Measurements from ENCODE around the gene SLC6A7. TPM values are rescaled to one million over a fixed set of nuclear protein-coding genes. Genes with fewer than 3 reads are reported as not detected.

The SLC6A7 gene
- total RNA-seq, 2 experiments from 2014 or later, result not detected

GRCh38 chr5:150215979-150216944, 26.4 kb downstream of the SLC6A7 start:
- H3K4me1 Mint-ChIP-seq (ENCODE audit: low read depth), result peaks cover 10% of the 10 kb centered on the region
- H3K36me3 Mint-ChIP-seq (ENCODE audit: low read depth), result no peaks in the 10 kb centered on the region
- CTCF ChIA-PET, result interaction anchor here (0.9 to 2.9 kb wide), 6 partner anchors 9 to 134 kb away, joined by 3 to 16 read pairs (median 6); no protein-coding TSS in a partner anchor
- DNase-seq (no peak), ATAC-seq (no peak)
- no peak overlapping the region for H3K4me3 Mint-ChIP-seq
- POLR2A ChIA-PET, result interaction anchor here (0.8 kb wide), 1 partner anchor 51 kb away, joined by 3 read pairs; no protein-coding TSS in a partner anchor
- peaks cover 30% of the 10 kb centered on the region for H3K27me3 Mint-ChIP-seq (ENCODE audit: low read depth)
- H3K27ac Mint-ChIP-seq, result no peak overlapping the region
- H3K9me3 Mint-ChIP-seq (ENCODE audit: insufficient read depth), result no peaks in the 10 kb centered on the region

GRCh38 chr5:150217038-150217437, 27.2 kb downstream of the SLC6A7 start:
- no peak overlapping the region for H3K4me3 Mint-ChIP-seq
- POLR2A ChIA-PET, result interaction anchor here (1.3 kb wide), 1 partner anchor 55 kb away, joined by 3 read pairs; no protein-coding TSS in a partner anchor

GRCh38 chr5:150217873-150218692, 28.2 kb downstream of the SLC6A7 start:
- Mint-ChIP-seq H3K4me1 (ENCODE audit: low read depth) (peaks cover 10% of the 10 kb centered on the region), H3K4me3 (no peak overlapping the region), H3K36me3 (ENCODE audit: low read depth) (no peaks in the 10 kb centered on the region), H3K9me3 (ENCODE audit: insufficient read depth) (no peaks in the 10 kb centered on the region), H3K27me3 (ENCODE audit: low read depth) (peaks cover 25% of the 10 kb centered on the region), H3K27ac (no peak overlapping the region)
- ATAC-seq (peak; percentile 96), DNase-seq (peak; percentile 91)
- CTCF ChIA-PET, result interaction anchor here (0.6 to 2.9 kb wide), 17 partner anchors 9 to 384 kb away, joined by 3 to 16 read pairs (median 5); partner anchors contain the start of gene TIGD6
- POLR2A ChIA-PET, result interaction anchor here (1.3 kb wide), 1 partner anchor 56 kb away, joined by 3 read pairs; no protein-coding TSS in a partner anchor

More at GRCh38 chr5:150217038-150217437, 27.2 kb downstream of the SLC6A7 start:
- Mint-ChIP-seq H3K4me1 (ENCODE audit: low read depth) (peaks cover 10% of the 10 kb centered on the region), H3K9me3 (ENCODE audit: insufficient read depth) (no peaks in the 10 kb centered on the region), H3K36me3 (ENCODE audit: low read depth) (no peaks in the 10 kb centered on the region), H3K27me3 (ENCODE audit: low read depth) (peaks cover 28% of the 10 kb centered on the region), H3K27ac (no peak overlapping the region)
- CTCF ChIA-PET, result interaction anchor here (1.4 to 2.9 kb wide), 6 partner anchors 8 to 134 kb away, joined by 4 to 16 read pairs (median 8); no protein-coding TSS in a partner anchor
- no peak for ATAC-seq
- no peak for DNase-seq

- Mint-ChIP-seq H3K9me3 (ENCODE audit: insufficient read depth) (no peaks in the 10 kb centered on the region), H3K27ac (no peak overlapping the region), H3K27me3 (ENCODE audit: low read depth) (peaks cover 23% of the 10 kb centered on the region), H3K4me3 (no peak overlapping the region), H3K4me1 (ENCODE audit: low read depth) (peaks cover 8% of the 10 kb centered on the region), H3K36me3 (ENCODE audit: low read depth) (no peaks in the 10 kb centered on the region)
- CTCF ChIA-PET, result interaction anchor here (0.6 to 2.9 kb wide), 17 partner anchors 9 to 219 kb away, joined by 3 to 16 read pairs (median 5); partner anchors contain the start of gene TIGD6
- ATAC-seq (no peak), DNase-seq (no peak)
- POLR2A ChIA-PET, result no interaction called here
Observed at GRCh38 chr5:150218693-150219035, 28.8 kb downstream of the SLC6A7 start.

- ChIA-PET POLR2A (no interaction called here), CTCF (interaction anchor here (0.8 to 2.9 kb wide), 12 partner anchors 8 to 219 kb away, joined by 3 to 16 read pairs (median 6); partner anchors contain the start of gene TIGD6)
- Mint-ChIP-seq H3K9me3 (ENCODE audit: insufficient read depth) (no peaks in the 10 kb centered on the region), H3K4me1 (ENCODE audit: low read depth) (peaks cover 5% of the 10 kb centered on the region), H3K36me3 (ENCODE audit: low read depth) (no peaks in the 10 kb centered on the region), H3K4me3 (no peak overlapping the region), H3K27ac (no peak overlapping the region), H3K27me3 (ENCODE audit: low read depth) (peaks cover 20% of the 10 kb centered on the region)
- ATAC-seq, result no peak
- DNase-seq, result no peak
Observed at GRCh38 chr5:150219142-150219541, 29.3 kb downstream of the SLC6A7 start.

GRCh38 chr5:150219861-150220260, 30.0 kb downstream of the SLC6A7 start:
- CTCF ChIA-PET, result interaction anchor here (0.9 to 2.5 kb wide), 5 partner anchors 13 to 131 kb away, joined by 3 to 14 read pairs (median 5); no protein-coding TSS in a partner anchor
- Mint-ChIP-seq H3K27me3 (ENCODE audit: low read depth) (peaks cover 18% of the 10 kb centered on the region), H3K4me3 (no peak overlapping the region), H3K27ac (no peak overlapping the region), H3K36me3 (ENCODE audit: low read depth) (no peaks in the 10 kb centered on the region), H3K9me3 (ENCODE audit: insufficient read depth) (no peaks in the 10 kb centered on the region), H3K4me1 (ENCODE audit: low read depth) (peaks cover 5% of the 10 kb centered on the region)
- ATAC-seq (no peak), DNase-seq (no peak)
- POLR2A ChIA-PET, result no interaction called here

DNA sequence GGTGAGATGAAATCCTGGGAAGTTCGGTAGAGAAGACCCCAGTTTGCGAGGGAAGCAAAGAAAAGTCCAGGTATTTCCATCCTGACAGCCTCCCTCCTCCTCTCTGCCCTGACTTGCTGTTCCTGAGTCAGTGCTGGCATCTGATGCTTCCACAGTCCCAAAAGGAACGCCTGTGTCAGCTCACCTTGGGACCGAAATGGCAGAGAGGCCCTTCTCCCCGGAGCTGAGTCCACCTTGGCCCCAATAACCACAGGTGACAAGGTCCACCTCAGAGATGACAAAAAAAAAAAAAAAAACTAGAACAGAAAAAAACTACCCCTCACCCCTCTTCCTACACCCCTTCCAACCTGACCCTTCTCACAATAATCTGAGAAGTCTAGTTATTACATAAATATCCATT, 31.6 kb downstream of the SLC6A7 start:
- Mint-ChIP-seq H3K4me3 (no peak overlapping the region), H3K9me3 (ENCODE audit: insufficient read depth) (no peaks in the 10 kb centered on the region)
- POLR2A ChIA-PET, result no interaction called here

GRCh38 chr5:150222906-150223305, 33.0 kb downstream of the SLC6A7 start:
- Mint-ChIP-seq H3K9me3 (ENCODE audit: insufficient read depth) (no peaks in the 10 kb centered on the region), H3K4me3 (no peak overlapping the region), H3K27me3 (ENCODE audit: low read depth) (peaks cover 2% of the 10 kb centered on the region), H3K36me3 (ENCODE audit: low read depth) (no peaks in the 10 kb centered on the region), H3K27ac (no peak overlapping the region), H3K4me1 (ENCODE audit: low read depth) (peaks cover 1% of the 10 kb centered on the region)
- ChIA-PET POLR2A (no interaction called here), CTCF (interaction anchor here (1.0 kb wide), 1 partner anchor 100 kb away, joined by 4 read pairs; no protein-coding TSS in a partner anchor)
- ATAC-seq (no peak), DNase-seq (no peak)

More for the DNA sequence above, 31.6 kb downstream of the SLC6A7 start:
- peaks cover 13% of the 10 kb centered on the region for H3K27me3 Mint-ChIP-seq (ENCODE audit: low read depth)
- H3K27ac Mint-ChIP-seq, result no peak overlapping the region
- no peaks in the 10 kb centered on the region for H3K36me3 Mint-ChIP-seq (ENCODE audit: low read depth)
- peaks cover 5% of the 10 kb centered on the region for H3K4me1 Mint-ChIP-seq (ENCODE audit: low read depth)
- ATAC-seq (no peak), DNase-seq (no peak)
- CTCF ChIA-PET, result no interaction called here

- ChIA-PET POLR2A (no interaction called here), CTCF (interaction anchor here (1.0 kb wide), 1 partner anchor 101 kb away, joined by 4 read pairs; no protein-coding TSS in a partner anchor)
- no peak overlapping the region for H3K4me3 Mint-ChIP-seq
Observed at GRCh38 chr5:150223474-150223873, 33.6 kb downstream of the SLC6A7 start.

GRCh38 chr5:150224483-150225027, 34.7 kb downstream of the SLC6A7 start:
- H3K4me1 Mint-ChIP-seq (ENCODE audit: low read depth), result no peaks in the 10 kb centered on the region
- DNase-seq, result no peak
- H3K27me3 Mint-ChIP-seq (ENCODE audit: low read depth), result peaks cover 2% of the 10 kb centered on the region
- H3K36me3 Mint-ChIP-seq (ENCODE audit: low read depth), result no peaks in the 10 kb centered on the region
- ChIA-PET POLR2A (no interaction called here), CTCF (no interaction called here)
- no peaks in the 10 kb centered on the region for H3K9me3 Mint-ChIP-seq (ENCODE audit: insufficient read depth)
- no peak overlapping the region for H3K4me3 Mint-ChIP-seq
- no peak overlapping the region for H3K27ac Mint-ChIP-seq
- ATAC-seq, result no peak

More at GRCh38 chr5:150223474-150223873, 33.6 kb downstream of the SLC6A7 start:
- no peak for DNase-seq
- Mint-ChIP-seq H3K9me3 (ENCODE audit: insufficient read depth) (no peaks in the 10 kb centered on the region), H3K4me1 (ENCODE audit: low read depth) (no peaks in the 10 kb centered on the region), H3K36me3 (ENCODE audit: low read depth) (no peaks in the 10 kb centered on the region), H3K27ac (no peak overlapping the region), H3K27me3 (ENCODE audit: low read depth) (peaks cover 2% of the 10 kb centered on the region)
- no peak for ATAC-seq

DNA sequence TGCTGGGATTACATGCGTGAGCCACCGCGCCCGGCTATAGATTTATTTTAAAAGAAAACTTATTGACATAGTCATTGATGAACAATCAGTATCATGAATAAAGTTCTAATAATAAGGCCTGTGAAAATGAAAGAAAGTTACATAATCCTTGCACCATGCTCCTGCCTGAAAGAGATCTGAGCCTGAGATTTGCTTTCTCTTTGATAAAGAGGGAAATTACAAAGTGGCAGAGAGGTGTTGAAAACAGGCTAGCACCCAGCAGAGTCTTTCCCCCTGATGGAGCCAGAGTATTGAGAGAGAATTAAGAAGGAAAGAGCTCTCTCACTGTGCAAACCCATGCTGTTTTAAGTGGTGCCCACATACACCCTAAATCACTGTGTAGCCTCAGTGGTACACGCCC, 37.2 kb downstream of the SLC6A7 start:
- ATAC-seq (no peak), DNase-seq (no peak)
- CTCF ChIA-PET, result interaction anchor here (1.0 kb wide), 1 partner anchor 8 kb away, joined by 6 read pairs; no protein-coding TSS in a partner anchor
- Mint-ChIP-seq H3K4me1 (ENCODE audit: low read depth) (no peaks in the 10 kb centered on the region), H3K36me3 (ENCODE audit: low read depth) (no peaks in the 10 kb centered on the region), H3K4me3 (no peak overlapping the region), H3K27ac (no peak overlapping the region), H3K27me3 (ENCODE audit: low read depth) (no peaks in the 10 kb centered on the region), H3K9me3 (ENCODE audit: insufficient read depth) (no peaks in the 10 kb centered on the region)
- POLR2A ChIA-PET, result no interaction called here
